ENCODE data around the gene PUSL1. TPM values are rescaled to one million over a fixed set of nuclear protein-coding genes. Genes with fewer than 3 reads are reported as not detected.

Gene PUSL1
- total and polyA plus RNA-seq, 2 of the 4 experiments (the other 2 are of a cell fraction): 10.9 to 33.0 TPM

- Histone ChIP-seq H3K4me1 (ENCODE audit: control insufficient read depth, insufficient read depth, low read length) (no peaks in the 10 kb centered on the region), H3K56ac (ENCODE audit: extremely low read depth, insufficient read depth, low read length) (no peak overlapping the region), H3K4me3 (ENCODE audit: insufficient read depth, low read depth, low read length) (no peak overlapping the region), H4K5ac (ENCODE audit: low read depth, low read length) (no peak overlapping the region), H2AK9ac (replicated peaks; ENCODE audit: low read depth, low read length, poor library complexity) (no peak overlapping the region), H2BK5ac (ENCODE audit: low read depth, low read length, poor library complexity, severe bottlenecking) (no peak overlapping the region), H3K14ac (replicated peaks; ENCODE audit: low read depth, low read length) (no peak overlapping the region), H3K4ac (ENCODE audit: low read depth, low read length) (no peak overlapping the region), H3K9me3 (ENCODE audit: control insufficient read depth, insufficient read depth, low read length) (no peaks in the 10 kb centered on the region), H3K23ac (ENCODE audit: low read depth, low read length) (no peak overlapping the region), H2BK20ac (ENCODE audit: low read depth, low read length) (no peak overlapping the region), H2AFZ (replicated peaks; ENCODE audit: low read length, poor library complexity) (no peak overlapping the region), H3K27me3 (ENCODE audit: control insufficient read depth, insufficient read depth, low read length) (no peaks in the 10 kb centered on the region), H4K20me1 (ENCODE audit: insufficient read depth, low read length) (peaks cover 34% of the 10 kb centered on the region), H2AK5ac (ENCODE audit: low read depth, low read length) (no peak overlapping the region), H3K27ac (ENCODE audit: insufficient read depth, low read length) (no peak overlapping the region), H2BK15ac (ENCODE audit: low read depth, low read length) (no peak overlapping the region), H3K9ac (ENCODE audit: low read depth, low read length) (no peak overlapping the region), H3K18ac (ENCODE audit: low read depth, low read length) (no peak overlapping the region), H3K4me2 (ENCODE audit: low read depth, low read length) (no peak overlapping the region), H2BK120ac (ENCODE audit: low read depth, low read length) (no peak overlapping the region), H4K91ac (ENCODE audit: insufficient read depth, low read depth, low read length) (no peak overlapping the region), H3K79me1 (ENCODE audit: low read depth in 1 of 2, low read length in 2 of 2) (peaks cover 0 to 3% of the 10 kb centered on the region in 2 experiments; a peak in 1 of 4 replicates), H3K36me3 (ENCODE audit: control insufficient read depth, insufficient read depth, low read length) (peaks cover 43% of the 10 kb centered on the region), H3K9me1 (ENCODE audit: insufficient read depth, low read length) (no peaks in the 10 kb centered on the region), H4K8ac (ENCODE audit: low read depth in 2 of 2, low read length in 2 of 2) (no peak overlapping the region)
- POLR2A ChIA-PET (ENCODE audit: unreplicated experiment): no interaction called here
- no peak for TF ChIP-seq NFE2L2 (IDR thresholded peaks at IDR 0.05; ENCODE audit: low read depth, low read length)
- no peak for TF ChIP-seq BHLHE40 (IDR thresholded peaks at IDR 0.05; ENCODE audit: low read depth, low read length)
- TF ChIP-seq MXI1 (IDR thresholded peaks at IDR 0.05; ENCODE audit: borderline replicate concordance, low read depth, low read length): no peak
- TF ChIP-seq SMC3 (IDR thresholded peaks at IDR 0.05; ENCODE audit: low read depth, low read length): no peak
- TF ChIP-seq MAFK (IDR thresholded peaks at IDR 0.05; ENCODE audit: low read depth, low read length): no peak
- TF ChIP-seq, protein P1, sequence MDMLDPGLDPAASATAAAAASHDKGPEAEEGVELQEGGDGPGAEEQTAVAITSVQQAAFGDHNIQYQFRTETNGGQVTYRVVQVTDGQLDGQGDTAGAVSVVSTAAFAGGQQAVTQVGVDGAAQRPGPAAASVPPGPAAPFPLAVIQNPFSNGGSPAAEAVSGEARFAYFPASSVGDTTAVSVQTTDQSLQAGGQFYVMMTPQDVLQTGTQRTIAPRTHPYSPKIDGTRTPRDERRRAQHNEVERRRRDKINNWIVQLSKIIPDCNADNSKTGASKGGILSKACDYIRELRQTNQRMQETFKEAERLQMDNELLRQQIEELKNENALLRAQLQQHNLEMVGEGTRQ (IDR thresholded peaks at IDR 0.05; ENCODE audit: low read depth, low read length): no peak
- intact Hi-C loops (cut with micrococcal nuclease) (no loop called here), in situ Hi-C loops (cut with MboI; ENCODE audit: low sequenced_read_pairs) (no loop called here), dilution Hi-C loops (cut with HindIII; ENCODE audit: low sequenced_read_pairs, unreplicated experiment) (no loop called here)
- DNase-seq (no peak), ATAC-seq (ENCODE audit: low read depth) (no peak)
- CTCF ChIA-PET: no interaction called here
- BruUV-seq (replicated peaks): no TSS peak
- WGBS, 2 experiments (ENCODE audit: extremely low coverage in 2 of 2, insufficient read length in 1 of 2): 97% methylated on average over 27 of the region's 62 CpGs; no CpG with 5 or more reads in 1 of the 2 experiments
Measured at GRCh38 chr1:1296070-1297061, 12.0 kb upstream of the PUSL1 start.
